Left renal cortex interstitium (tissue), 4 donors: ENCODE measurements around the gene VBP1. TPM values are rescaled to one million over a fixed set of nuclear protein-coding genes. Genes with fewer than 3 reads are reported as not detected.
A peak's percentile ranks its signal among the peaks of the same experiment; 100 is the strongest.
"Not testable (repeated sequence)": the region's sequence is repeated elsewhere in the genome, so short reads cannot be mapped to it uniquely, and the experiment has no call there.

Experiments
- DNase-seq, 4 donors: peaks; one replicate each; pipeline ENCODE4 v3.0.0-alpha.2; 2013; ENCODE audit warnings: low read depth in 4 of 4, low spot score in 2 of 4, missing footprints in 1 of 4
- polyA plus RNA-seq, 4 donors: library from polyadenylated mRNA; unstranded; fragments of 120-200 nt; gene quantifications; one replicate each; pipeline ENCODE4 v1.2.1, GENCODE V29; 2013; ENCODE audit not compliant: insufficient read length in 4 of 4

Gene VBP1
- polyA plus RNA-seq, 4 donors: 66.7 to 89.2 (median 79.6) TPM

DNA sequence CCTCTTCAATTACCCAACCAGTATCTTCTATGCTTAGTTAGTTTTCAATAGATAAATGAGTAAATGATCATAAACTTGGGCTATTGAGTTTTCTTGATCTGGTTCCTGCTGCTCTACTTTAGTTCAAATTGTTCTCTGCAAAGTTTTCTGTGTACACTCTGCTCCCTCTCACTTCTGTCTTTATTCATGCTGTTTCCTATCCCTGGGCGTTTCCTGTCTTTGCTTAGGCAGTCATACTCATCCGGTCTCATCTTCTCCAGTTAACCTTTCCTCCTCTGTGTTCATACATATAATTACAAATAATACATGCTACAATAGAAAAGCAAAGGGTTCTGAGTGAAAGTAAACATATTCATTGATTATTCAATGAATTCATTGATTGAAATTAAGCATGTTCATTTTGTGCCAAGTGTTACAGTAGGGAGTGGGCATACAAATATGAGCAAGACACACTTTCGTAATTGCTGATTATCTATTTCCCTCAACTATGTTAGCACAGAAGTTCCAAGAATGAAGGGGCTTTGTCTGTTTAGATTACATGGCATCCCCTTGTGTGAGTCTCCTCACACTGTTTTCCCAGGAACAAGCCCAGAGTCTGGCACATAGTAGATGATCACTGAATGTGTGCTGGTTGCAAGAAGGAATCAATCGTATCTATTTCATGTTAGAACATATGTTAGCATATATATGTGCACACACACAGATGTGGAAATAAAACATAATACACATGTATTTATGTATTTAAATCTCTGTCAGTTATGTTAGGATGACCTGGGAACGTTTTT, 46.9 kb downstream of the VBP1 start:
- DNase-seq: no peak

DNA sequence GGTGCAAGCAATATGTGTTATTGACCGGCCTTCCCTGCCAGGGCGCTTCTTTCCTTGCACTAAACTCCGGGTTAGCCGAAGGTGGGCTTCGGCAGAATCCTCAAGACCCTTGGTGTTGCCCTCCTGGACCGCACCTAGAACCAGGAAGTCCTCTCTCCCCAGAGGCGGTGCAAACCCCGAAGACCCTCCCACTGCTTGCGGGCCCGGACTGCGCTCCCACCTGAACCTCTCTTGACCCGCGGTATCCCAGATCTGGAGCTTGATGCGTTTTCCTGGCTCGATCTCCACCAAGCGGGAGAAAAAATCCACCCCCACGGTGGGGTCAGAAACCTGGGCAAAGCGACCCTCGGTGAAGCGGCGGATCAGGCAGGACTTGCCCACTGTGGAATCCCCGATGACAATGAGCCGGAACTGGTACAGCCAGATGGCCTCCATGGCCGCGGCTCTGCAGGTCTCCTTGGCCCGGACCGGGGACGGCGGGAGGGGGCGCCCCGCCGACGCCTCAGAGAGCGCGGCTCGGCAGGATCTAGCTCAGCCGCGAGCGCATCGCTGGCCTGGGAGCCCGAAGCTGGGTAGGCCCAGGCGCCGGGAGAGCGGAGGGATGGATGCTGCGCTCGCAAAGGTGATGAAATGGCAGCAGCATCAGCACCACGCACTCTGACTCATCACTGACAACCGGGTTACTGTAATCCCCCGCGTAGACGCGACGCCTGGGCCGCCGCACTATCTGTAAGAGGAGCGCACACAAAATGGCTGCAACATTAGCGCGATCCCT, 47.8 kb downstream of the VBP1 start, which contains the start of gene RAB39B:
Gene RAB39B (minus strand): TSS at position 638 of the 775 bp plus-strand sequence. CDS start 203 bp downstream, at position 435.
- peak in 2 of 4 donors; percentile 4 to 12 for DNase-seq

DNA sequence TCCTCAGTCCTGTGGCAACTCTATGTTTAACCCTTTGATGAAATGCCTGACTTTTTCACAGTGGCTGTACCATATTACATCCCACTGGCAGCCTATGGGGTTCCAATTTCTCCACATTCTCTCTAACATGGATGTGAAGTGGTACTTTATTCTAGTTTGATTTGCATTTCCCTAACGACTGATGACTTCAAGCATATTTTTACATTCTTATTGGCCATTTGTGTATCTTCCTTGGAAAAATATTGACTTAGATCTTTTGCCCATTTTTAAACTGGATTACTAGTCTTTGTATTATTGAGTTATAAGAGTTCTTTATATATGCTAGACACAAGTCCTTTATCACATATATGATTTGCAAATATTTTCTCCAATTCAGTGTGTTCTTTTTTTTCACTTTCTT, 50.2 kb downstream of the VBP1 start:
- DNase-seq: no peak

DNA sequence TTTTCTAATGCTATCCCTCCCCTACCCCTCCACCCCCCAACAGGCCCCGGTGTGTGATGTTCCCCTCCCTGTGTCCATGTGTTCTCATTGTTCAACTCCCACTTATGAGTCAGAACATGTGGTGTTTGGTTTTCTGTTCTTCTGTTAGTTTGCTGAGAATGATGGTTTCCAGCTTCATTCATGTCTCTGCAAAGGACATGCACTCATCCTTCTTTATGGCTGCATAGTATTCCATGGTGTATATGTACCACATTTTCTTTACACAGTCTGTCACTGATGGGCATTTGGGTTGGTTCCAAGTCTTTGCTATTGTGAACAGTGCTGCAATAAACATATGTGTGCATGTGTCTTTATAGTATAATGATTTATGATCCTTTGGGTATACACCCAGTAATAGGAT, 51.7 kb downstream of the VBP1 start:
- DNase-seq: not testable (repeated sequence)

DNA sequence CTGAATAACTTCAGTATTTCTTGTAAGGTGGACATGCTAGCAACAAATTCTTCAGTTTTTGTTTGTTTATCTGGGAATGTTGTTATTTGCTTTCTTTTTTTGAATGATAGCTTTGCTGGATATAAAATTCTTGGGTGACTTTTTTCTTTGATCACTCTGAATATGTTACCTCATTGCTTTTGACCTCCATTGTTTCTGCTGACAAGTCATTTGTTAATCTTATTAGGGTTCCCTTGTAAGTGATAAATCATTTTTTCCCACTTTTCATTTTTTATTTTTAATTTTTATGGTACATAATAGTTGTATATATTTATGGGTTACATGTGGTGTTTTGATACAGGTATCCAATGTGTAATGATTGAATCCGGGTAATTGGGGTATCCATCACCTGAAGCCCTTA, 54.7 kb downstream of the VBP1 start:
- no peak for DNase-seq

DNA sequence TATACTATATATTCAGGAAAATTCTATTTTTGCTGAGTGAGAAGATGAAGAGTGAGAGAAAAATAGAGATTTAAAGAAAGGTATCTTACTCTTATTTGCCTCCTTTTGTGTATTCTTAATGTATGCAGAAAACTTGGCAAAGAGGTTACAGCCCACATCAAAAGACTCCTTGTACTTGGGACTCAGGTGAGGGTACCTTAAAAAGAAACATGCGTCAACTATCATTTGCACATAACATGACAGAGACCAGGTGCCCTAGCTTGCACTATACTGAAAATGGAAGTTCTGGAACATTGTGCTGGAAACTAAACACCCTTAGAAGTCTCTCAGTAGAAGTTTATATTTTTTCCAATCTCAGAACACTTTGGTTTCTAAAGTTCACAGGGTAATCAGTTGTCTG, 63.6 kb downstream of the VBP1 start:
- DNase-seq: no peak

Other genes starting within 250 kb of the VBP1 start
- 10 to 100 TPM; 12.0 to 17.4 (median 13.3) TPM for gene F8, start 193.7 kb upstream of the VBP1 start, polyA plus RNA-seq
- 100 to 1,000 TPM in 3 of 4 donors, 10 to 100 TPM in 1; 98.1 to 135 (median 109) TPM for gene FUNDC2, start 189.6 kb upstream of the VBP1 start, polyA plus RNA-seq
- gene CMC4, start 145.3 kb upstream of the VBP1 start, polyA plus RNA-seq: 10 to 100 TPM in 1 of 4 donors, 1 to 10 TPM in 3; 7.2 to 10.0 (median 8.7) TPM
- 10 to 100 TPM; 18.5 to 26.7 (median 22.6) TPM for gene MTCP1, start 145.3 kb upstream of the VBP1 start, polyA plus RNA-seq
- gene BRCC3, start 145.0 kb upstream of the VBP1 start, polyA plus RNA-seq: 10 to 100 TPM; 25.1 to 30.5 (median 27.6) TPM
- 1 to 10 TPM; 2.8 to 3.3 (median 3.1) TPM for gene RAB39B, start 48.0 kb downstream of the VBP1 start, polyA plus RNA-seq
- 1 to 10 TPM; 2.9 to 4.1 (median 4.0) TPM for gene CLIC2, start 118.2 kb downstream of the VBP1 start, polyA plus RNA-seq
- gene F8A2, start 165.6 kb downstream of the VBP1 start, polyA plus RNA-seq: not detected
- gene F8A3, start 242.2 kb downstream of the VBP1 start, polyA plus RNA-seq: 10 to 100 TPM in 2 of 4 donors, 1 to 10 TPM in 2; 4.1 to 15.3 (median 10.6) TPM